Panc1 (cell line): ENCODE measurements around the gene DYNC1H1.

ENCODE experiments used
- SIN3A ChIP-seq: IDR thresholded peaks from 2 replicates; pipeline ENCODE4 v1.6.1; 2012; ENCODE audit warnings: low read depth, mild to moderate bottlenecking, low read length, moderate library complexity, borderline replicate concordance; ENCODE audit not compliant: insufficient read depth
- TF ChIP-seq, protein P1 (sequence below): fragments of 450-650 bp; IDR thresholded peaks from 2 replicates; pipeline ENCODE4 v1.5.1; 2017; ENCODE audit warnings: mild to moderate bottlenecking

DNA sequence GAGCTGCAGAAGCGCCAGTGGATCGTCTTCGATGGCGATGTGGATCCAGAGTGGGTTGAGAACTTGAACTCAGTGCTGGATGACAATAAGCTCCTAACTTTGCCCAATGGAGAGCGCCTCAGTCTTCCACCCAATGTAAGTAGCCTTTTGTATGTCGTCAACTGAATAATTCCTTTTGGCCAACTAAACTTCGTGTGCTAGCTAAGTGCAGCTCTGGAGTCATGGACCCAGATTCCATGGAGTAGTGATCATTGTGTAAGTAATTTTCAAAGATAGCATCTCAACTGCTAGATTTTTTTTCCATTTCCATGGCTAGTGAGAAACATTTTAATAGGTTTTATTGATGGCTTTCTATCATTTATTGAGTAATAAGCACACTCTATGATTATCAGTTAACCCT is 48.0 kb downstream of the DYNC1H1 start:
- TF ChIP-seq SIN3A: no peak
- TF ChIP-seq, protein P1, sequence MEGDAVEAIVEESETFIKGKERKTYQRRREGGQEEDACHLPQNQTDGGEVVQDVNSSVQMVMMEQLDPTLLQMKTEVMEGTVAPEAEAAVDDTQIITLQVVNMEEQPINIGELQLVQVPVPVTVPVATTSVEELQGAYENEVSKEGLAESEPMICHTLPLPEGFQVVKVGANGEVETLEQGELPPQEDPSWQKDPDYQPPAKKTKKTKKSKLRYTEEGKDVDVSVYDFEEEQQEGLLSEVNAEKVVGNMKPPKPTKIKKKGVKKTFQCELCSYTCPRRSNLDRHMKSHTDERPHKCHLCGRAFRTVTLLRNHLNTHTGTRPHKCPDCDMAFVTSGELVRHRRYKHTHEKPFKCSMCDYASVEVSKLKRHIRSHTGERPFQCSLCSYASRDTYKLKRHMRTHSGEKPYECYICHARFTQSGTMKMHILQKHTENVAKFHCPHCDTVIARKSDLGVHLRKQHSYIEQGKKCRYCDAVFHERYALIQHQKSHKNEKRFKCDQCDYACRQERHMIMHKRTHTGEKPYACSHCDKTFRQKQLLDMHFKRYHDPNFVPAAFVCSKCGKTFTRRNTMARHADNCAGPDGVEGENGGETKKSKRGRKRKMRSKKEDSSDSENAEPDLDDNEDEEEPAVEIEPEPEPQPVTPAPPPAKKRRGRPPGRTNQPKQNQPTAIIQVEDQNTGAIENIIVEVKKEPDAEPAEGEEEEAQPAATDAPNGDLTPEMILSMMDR: no peak
